SU-DHL-6 (cell line): ENCODE measurements around the gene TOR3A.

Source experiments
- H2AFZ ChIP-seq: fragments of 200-600 bp; sonication (generic); 2 replicates; pipeline ENCODE4 v1.6.1; 2014; ENCODE audit warnings: low read depth, mild to moderate bottlenecking, moderate library complexity, mixed read lengths, antibody characterized with exemption, low read length; ENCODE audit not compliant: severe bottlenecking
- H3F3A ChIP-seq: fragments of 200-600 bp; shearing (Covaris generic); 2 replicates; pipeline ENCODE4 v1.6.0; 2016; ENCODE audit warnings: antibody characterized with exemption, mild to moderate bottlenecking; ENCODE audit not compliant: insufficient read depth
- H3K27ac ChIP-seq: fragments of 200-600 bp; sonication (generic); 2 replicates; pipeline ENCODE4 v1.5.1; 2016; ENCODE audit warnings: low read depth, mild to moderate bottlenecking, low read length, moderate library complexity, mixed read lengths
- H3K27me3 ChIP-seq: fragments of 200-600 bp; sonication (generic), shearing (Covaris generic); 2 replicates; pipeline ENCODE4 v1.6.0; 2014; ENCODE audit warnings: mild to moderate bottlenecking, low read length
- H3K36me3 ChIP-seq: fragments of 200-600 bp; sonication (generic); 2 replicates; pipeline ENCODE4 v1.6.1; 2014; ENCODE audit warnings: mild to moderate bottlenecking, low read length, mixed read lengths
- H3K4me2 ChIP-seq: fragments of 300-600, 200-600 bp; shearing (Covaris generic), sonication (generic); 2 replicates; pipeline ENCODE4 v1.6.0; 2014; ENCODE audit warnings: low read length, low read depth, mild to moderate bottlenecking; ENCODE audit not compliant: poor library complexity, severe bottlenecking
- H3K4me3 ChIP-seq: fragments of 200-600 bp; sonication (generic); 2 replicates; pipeline ENCODE4 v1.5.1; 2014; ENCODE audit warnings: antibody characterized with exemption, low read length, mild to moderate bottlenecking, mixed read lengths; ENCODE audit not compliant: insufficient read depth, poor library complexity, severe bottlenecking
- H3K79me2 ChIP-seq: fragments of 200-600 bp; sonication (generic); 2 replicates; pipeline ENCODE4 v1.6.1; 2014; ENCODE audit warnings: mild to moderate bottlenecking, low read length, moderate library complexity; ENCODE audit not compliant: insufficient read depth
- H3K9ac ChIP-seq: fragments of 200-600 bp; sonication (generic); 2 replicates; pipeline ENCODE4 v1.7.0; 2014; ENCODE audit warnings: mild to moderate bottlenecking, low read length
- H3K9me2 ChIP-seq: fragments of 200-600 bp; sonication (generic); replicated peaks from 2 replicates; pipeline ENCODE4 v1.6.1; 2014; ENCODE audit warnings: low read length; ENCODE audit not compliant: insufficient read depth
- H3K9me3 ChIP-seq: fragments of 200-600 bp; sonication (generic); 2 replicates; pipeline ENCODE4 v1.6.1; 2014; ENCODE audit warnings: low read length, mixed read lengths; ENCODE audit not compliant: insufficient read depth
- H4K20me1 ChIP-seq: fragments of 200-600 bp; sonication (generic); 2 replicates; pipeline ENCODE4 v1.6.1; 2014; ENCODE audit warnings: low read depth, mild to moderate bottlenecking, antibody characterized with exemption, low read length, moderate library complexity, mixed read lengths
- CTCF ChIP-seq: fragments of 200-600 bp; sonication (generic); IDR thresholded peaks from one replicate; pipeline ENCODE4 v1.5.1; 2017; ENCODE audit warnings: antibody characterized with exemption, mild to moderate bottlenecking, low read length, moderate library complexity; ENCODE audit not compliant: insufficient read depth, poor library complexity, severe bottlenecking
- EZH2phosphoT487 ChIP-seq: fragments of 200-600 bp; sonication (generic), shearing (Covaris generic); conservative IDR thresholded peaks from 2 replicates; pipeline ENCODE4 v1.6.1; 2018; ENCODE audit warnings: mild to moderate bottlenecking, antibody characterized with exemption, low read length, moderate library complexity, mixed read lengths

Gene TOR3A

GRCh38 chr1:179090923-179091322 is 9.1 kb downstream of the TOR3A start:
- Histone ChIP-seq H3K27me3 (no peaks in the 10 kb centered on the region), H3K9ac (no peak overlapping the region), H3K9me2 (no peaks in the 10 kb centered on the region), H3K36me3 (no peaks in the 10 kb centered on the region), H3K79me2 (peaks cover 23% of the 10 kb centered on the region; the same call in 1 of the 2 replicates), H4K20me1 (no peaks in the 10 kb centered on the region), H3F3A (no peaks in the 10 kb centered on the region; the same call in 1 of the 2 replicates), H3K4me3 (no peak overlapping the region), H3K27ac (no peak overlapping the region), H3K4me2 (no peak overlapping the region), H3K9me3 (no peaks in the 10 kb centered on the region), H2AFZ (no peak overlapping the region)
- TF ChIP-seq CTCF, result no peak
- no peak for TF ChIP-seq EZH2phosphoT487

GRCh38 chr1:179091691-179092165 is 9.9 kb downstream of the TOR3A start:
- Histone ChIP-seq H4K20me1 (no peaks in the 10 kb centered on the region), H3K27me3 (no peaks in the 10 kb centered on the region), H3K36me3 (0 out of 2 replicates have a peak, but pooled peaks cover 2% of the 10 kb centered on the region), H3F3A (no peaks in the 10 kb centered on the region; the same call in 1 of the 2 replicates), H3K9ac (no peak overlapping the region), H3K27ac (no peak overlapping the region), H3K4me2 (no peak overlapping the region), H2AFZ (no peak overlapping the region), H3K4me3 (no peak overlapping the region), H3K79me2 (peaks cover 20% of the 10 kb centered on the region; the same call in 1 of the 2 replicates), H3K9me2 (no peaks in the 10 kb centered on the region), H3K9me3 (no peaks in the 10 kb centered on the region)
- TF ChIP-seq CTCF, result no peak
- TF ChIP-seq EZH2phosphoT487, result no peak

- no peak overlapping the region for H3K27ac ChIP-seq
- no peaks in the 10 kb centered on the region for H3K27me3 ChIP-seq
- H3K9me3 ChIP-seq, result no peaks in the 10 kb centered on the region
- no peaks in the 10 kb centered on the region for H4K20me1 ChIP-seq
- no peak overlapping the region for H3K4me3 ChIP-seq
- no peak overlapping the region for H3K9ac ChIP-seq
- H3K79me2 ChIP-seq, result peaks cover 13% of the 10 kb centered on the region; the same call in 1 of the 2 replicates
- no peak overlapping the region for H3K4me2 ChIP-seq
- H3F3A ChIP-seq, result no peaks in the 10 kb centered on the region; the same call in 1 of the 2 replicates
- H3K36me3 ChIP-seq, result 0 out of 2 replicates have a peak, but pooled peaks cover 3% of the 10 kb centered on the region
- TF ChIP-seq EZH2phosphoT487 (no peak), CTCF (no peak)
- H3K9me2 ChIP-seq, result no peaks in the 10 kb centered on the region
- H2AFZ ChIP-seq, result no peak overlapping the region
These were observed 11.1 kb downstream of the TOR3A start for GRCh38 chr1:179092896-179093461.
